GM23338 (cell line): ENCODE measurements around the gene REL.

ENCODE experiments used
- EZH2 ChIP-seq: fragments of 200-600 bp; sonication (generic); IDR thresholded peaks from one replicate; pipeline ENCODE4 v1.8.0; 2017; ENCODE audit warnings: antibody characterized with exemption, mild to moderate bottlenecking, low read depth; ENCODE audit not compliant: unreplicated experiment
- EZH2phosphoT487 ChIP-seq: fragments of 200-600 bp; sonication (generic); IDR thresholded peaks from one replicate; pipeline ENCODE4 v1.8.1; 2018; ENCODE audit warnings: antibody characterized with exemption; ENCODE audit not compliant: unreplicated experiment
- JUNB ChIP-seq: IDR thresholded peaks from one replicate; pipeline ENCODE4 v1.6.1; 2016; ENCODE audit warnings: antibody characterized with exemption; ENCODE audit not compliant: unreplicated experiment
- TF ChIP-seq, protein P1 (sequence below), 2 experiments: fragments of 200-600 bp in 1 of 2; sonication (generic) in 1 of 2; conservative IDR thresholded peaks; 2 replicates each; pipeline versions ENCODE4 v1.5.1 to v1.6.1; 2016 to 2017; ENCODE audit warnings: antibody characterized with exemption in 2 of 2, low read depth in 2 of 2, mild to moderate bottlenecking in 2 of 2, moderate library complexity in 1 of 2
- TF ChIP-seq, protein P2 (sequence below): IDR thresholded peaks from one replicate; pipeline ENCODE4 v1.6.1; 2018; ENCODE audit warnings: antibody characterized with exemption; ENCODE audit not compliant: unreplicated experiment

DNA sequence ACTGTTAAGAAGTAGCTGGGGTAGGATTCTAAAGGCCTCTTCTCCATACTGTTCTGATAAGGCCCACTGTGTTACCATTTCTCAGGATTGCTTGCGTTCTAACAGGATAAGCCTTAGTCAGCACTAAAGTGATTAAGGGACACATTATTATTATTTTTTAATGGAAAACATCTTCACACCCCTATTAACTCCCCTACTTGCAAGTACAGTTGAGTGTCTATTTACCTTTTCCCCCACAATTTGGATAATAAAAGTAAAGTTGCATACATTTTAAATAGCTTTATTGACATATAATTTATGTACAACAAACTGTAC, 9.0 kb downstream of the REL start:
- TF ChIP-seq EZH2phosphoT487: no peak
- TF ChIP-seq, protein P1, sequence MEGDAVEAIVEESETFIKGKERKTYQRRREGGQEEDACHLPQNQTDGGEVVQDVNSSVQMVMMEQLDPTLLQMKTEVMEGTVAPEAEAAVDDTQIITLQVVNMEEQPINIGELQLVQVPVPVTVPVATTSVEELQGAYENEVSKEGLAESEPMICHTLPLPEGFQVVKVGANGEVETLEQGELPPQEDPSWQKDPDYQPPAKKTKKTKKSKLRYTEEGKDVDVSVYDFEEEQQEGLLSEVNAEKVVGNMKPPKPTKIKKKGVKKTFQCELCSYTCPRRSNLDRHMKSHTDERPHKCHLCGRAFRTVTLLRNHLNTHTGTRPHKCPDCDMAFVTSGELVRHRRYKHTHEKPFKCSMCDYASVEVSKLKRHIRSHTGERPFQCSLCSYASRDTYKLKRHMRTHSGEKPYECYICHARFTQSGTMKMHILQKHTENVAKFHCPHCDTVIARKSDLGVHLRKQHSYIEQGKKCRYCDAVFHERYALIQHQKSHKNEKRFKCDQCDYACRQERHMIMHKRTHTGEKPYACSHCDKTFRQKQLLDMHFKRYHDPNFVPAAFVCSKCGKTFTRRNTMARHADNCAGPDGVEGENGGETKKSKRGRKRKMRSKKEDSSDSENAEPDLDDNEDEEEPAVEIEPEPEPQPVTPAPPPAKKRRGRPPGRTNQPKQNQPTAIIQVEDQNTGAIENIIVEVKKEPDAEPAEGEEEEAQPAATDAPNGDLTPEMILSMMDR (conservative IDR thresholded peaks at IDR 0.05; ENCODE audit: low read depth in 2 of 2): no peak
- TF ChIP-seq JUNB: no peak
- TF ChIP-seq, protein P2, sequence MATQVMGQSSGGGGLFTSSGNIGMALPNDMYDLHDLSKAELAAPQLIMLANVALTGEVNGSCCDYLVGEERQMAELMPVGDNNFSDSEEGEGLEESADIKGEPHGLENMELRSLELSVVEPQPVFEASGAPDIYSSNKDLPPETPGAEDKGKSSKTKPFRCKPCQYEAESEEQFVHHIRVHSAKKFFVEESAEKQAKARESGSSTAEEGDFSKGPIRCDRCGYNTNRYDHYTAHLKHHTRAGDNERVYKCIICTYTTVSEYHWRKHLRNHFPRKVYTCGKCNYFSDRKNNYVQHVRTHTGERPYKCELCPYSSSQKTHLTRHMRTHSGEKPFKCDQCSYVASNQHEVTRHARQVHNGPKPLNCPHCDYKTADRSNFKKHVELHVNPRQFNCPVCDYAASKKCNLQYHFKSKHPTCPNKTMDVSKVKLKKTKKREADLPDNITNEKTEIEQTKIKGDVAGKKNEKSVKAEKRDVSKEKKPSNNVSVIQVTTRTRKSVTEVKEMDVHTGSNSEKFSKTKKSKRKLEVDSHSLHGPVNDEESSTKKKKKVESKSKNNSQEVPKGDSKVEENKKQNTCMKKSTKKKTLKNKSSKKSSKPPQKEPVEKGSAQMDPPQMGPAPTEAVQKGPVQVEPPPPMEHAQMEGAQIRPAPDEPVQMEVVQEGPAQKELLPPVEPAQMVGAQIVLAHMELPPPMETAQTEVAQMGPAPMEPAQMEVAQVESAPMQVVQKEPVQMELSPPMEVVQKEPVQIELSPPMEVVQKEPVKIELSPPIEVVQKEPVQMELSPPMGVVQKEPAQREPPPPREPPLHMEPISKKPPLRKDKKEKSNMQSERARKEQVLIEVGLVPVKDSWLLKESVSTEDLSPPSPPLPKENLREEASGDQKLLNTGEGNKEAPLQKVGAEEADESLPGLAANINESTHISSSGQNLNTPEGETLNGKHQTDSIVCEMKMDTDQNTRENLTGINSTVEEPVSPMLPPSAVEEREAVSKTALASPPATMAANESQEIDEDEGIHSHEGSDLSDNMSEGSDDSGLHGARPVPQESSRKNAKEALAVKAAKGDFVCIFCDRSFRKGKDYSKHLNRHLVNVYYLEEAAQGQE: no peak
- no peak for TF ChIP-seq EZH2
